ENCODE measurements around the gene MUC5B.

Gene MUC5B

GRCh38 chr11:1199751-1200610 is 22.9 kb upstream of the MUC5B start:
- no peaks in the 10 kb centered on the region for H3K27me3 ChIP-seq (ENCODE audit: control insufficient read depth, insufficient read depth, low read length)
- no peaks in the 10 kb centered on the region for H3K9me3 ChIP-seq (ENCODE audit: control insufficient read depth, insufficient read depth, low read length)
- H3K4me1 ChIP-seq (ENCODE audit: control insufficient read depth, insufficient read depth, low read length) = no peaks in the 10 kb centered on the region

DNA sequence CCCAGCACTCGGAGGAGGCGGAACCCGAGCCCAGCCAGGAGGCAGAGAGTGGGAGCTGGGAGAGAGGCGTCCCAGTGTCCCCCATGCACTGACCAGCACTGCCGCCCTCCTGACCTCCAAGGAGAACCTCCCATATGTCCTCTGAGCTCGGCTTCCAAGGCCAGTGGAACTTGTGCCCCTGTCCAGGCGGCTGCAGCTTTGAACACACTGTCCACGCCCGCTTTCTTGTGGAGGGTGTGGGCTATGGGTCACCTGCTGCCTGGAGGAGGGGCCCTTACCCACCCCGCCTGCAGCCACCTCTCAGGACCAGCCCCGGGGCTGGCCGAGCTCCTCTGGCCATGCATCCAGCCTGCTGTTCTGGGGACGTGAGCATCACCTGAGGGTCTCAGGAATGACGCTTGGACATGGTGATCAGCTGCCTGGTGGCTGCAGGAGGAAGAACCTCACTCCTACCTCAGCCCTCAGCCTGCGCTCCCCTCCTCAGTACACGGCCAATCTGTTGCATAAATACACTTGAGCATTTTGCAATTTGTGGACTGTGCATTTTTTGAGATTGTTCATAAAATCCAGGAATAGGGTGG is 22.2 kb upstream of the MUC5B start:
- Histone ChIP-seq H3K27ac (ENCODE audit: low read depth, low read length) (no peak overlapping the region), H3K9ac (ENCODE audit: low read depth, low read length) (no peak overlapping the region), H3K27me3 (ENCODE audit: control insufficient read depth, insufficient read depth, low read length) (no peaks in the 10 kb centered on the region), H3K36me3 (ENCODE audit: control insufficient read depth, insufficient read depth, low read length) (no peaks in the 10 kb centered on the region), H3K4me1 (ENCODE audit: control insufficient read depth, insufficient read depth, low read length) (no peaks in the 10 kb centered on the region), H3K4me3 (ENCODE audit: low read depth, low read length) (no peak overlapping the region), H3K9me3 (ENCODE audit: control insufficient read depth, insufficient read depth, low read length) (no peaks in the 10 kb centered on the region)

More at GRCh38 chr11:1199751-1200610, 22.9 kb upstream of the MUC5B start:
- Histone ChIP-seq H3K9ac (ENCODE audit: low read depth, low read length) (no peak overlapping the region), H3K36me3 (ENCODE audit: control insufficient read depth, insufficient read depth, low read length) (no peaks in the 10 kb centered on the region), H3K27ac (ENCODE audit: low read depth, low read length) (no peak overlapping the region), H3K4me3 (ENCODE audit: low read depth, low read length) (no peak overlapping the region)

DNA sequence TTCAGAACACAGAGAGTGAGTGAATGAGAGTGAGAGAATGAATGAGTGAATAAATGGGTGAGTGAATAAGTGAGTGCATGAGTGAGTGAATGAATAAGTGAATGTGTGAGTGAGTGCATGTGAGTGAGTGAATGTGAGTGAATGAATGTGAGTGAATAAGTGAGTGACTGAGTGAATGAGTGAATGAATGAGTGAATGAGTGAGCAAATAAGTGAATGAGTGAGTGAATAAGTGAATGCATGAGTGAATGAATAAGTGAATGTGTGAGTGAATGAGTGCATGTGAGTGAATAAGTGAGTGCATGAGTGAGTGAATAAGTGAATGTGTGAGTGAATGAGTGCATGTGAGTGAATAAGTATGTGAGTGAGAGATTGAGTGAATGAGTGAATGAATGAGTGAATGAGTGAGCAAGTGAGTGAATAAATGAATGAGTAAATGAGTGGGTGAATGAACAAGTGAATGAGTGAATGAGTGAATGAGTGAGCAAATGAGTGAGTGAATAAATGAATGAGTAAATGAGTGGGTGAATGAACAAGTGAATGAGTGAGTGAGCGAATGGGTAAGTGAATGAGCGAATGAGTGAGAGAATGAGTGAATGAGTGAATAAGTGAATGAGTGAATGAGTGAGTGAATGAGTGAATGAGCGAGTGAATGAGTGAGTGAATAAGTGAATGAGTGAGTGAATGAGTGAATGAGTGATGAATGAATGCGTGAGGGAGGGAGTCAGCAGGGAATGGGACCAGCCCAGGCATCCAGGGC is 21.3 kb upstream of the MUC5B start:
- Histone ChIP-seq H3K36me3 (ENCODE audit: control insufficient read depth, insufficient read depth, low read length) (no peaks in the 10 kb centered on the region), H3K4me3 (ENCODE audit: low read depth, low read length) (no peak overlapping the region), H3K9me3 (ENCODE audit: control insufficient read depth, insufficient read depth, low read length) (no peaks in the 10 kb centered on the region), H3K9ac (ENCODE audit: low read depth, low read length) (no peak overlapping the region), H3K4me1 (ENCODE audit: control insufficient read depth, insufficient read depth, low read length) (no peaks in the 10 kb centered on the region), H3K27me3 (ENCODE audit: control insufficient read depth, insufficient read depth, low read length) (no peaks in the 10 kb centered on the region), H3K27ac (ENCODE audit: low read depth, low read length) (no peak overlapping the region)

- H3K36me3 ChIP-seq (ENCODE audit: control insufficient read depth, insufficient read depth, low read length) = no peaks in the 10 kb centered on the region
- H3K9me3 ChIP-seq (ENCODE audit: control insufficient read depth, insufficient read depth, low read length) = no peaks in the 10 kb centered on the region
- H3K4me3 ChIP-seq (ENCODE audit: low read depth, low read length) = no peak overlapping the region
- H3K9ac ChIP-seq (ENCODE audit: low read depth, low read length) = no peak overlapping the region
- H3K27me3 ChIP-seq (ENCODE audit: control insufficient read depth, insufficient read depth, low read length) = no peaks in the 10 kb centered on the region
- no peaks in the 10 kb centered on the region for H3K4me1 ChIP-seq (ENCODE audit: control insufficient read depth, insufficient read depth, low read length)
- no peak overlapping the region for H3K27ac ChIP-seq (ENCODE audit: low read depth, low read length)
Measured at GRCh38 chr11:1202154-1202775, 20.6 kb upstream of the MUC5B start.

GRCh38 chr11:1202776-1203504 is 19.9 kb upstream of the MUC5B start:
- no peaks in the 10 kb centered on the region for H3K27me3 ChIP-seq (ENCODE audit: control insufficient read depth, insufficient read depth, low read length)
- no peak overlapping the region for H3K9ac ChIP-seq (ENCODE audit: low read depth, low read length)
- no peak overlapping the region for H3K4me3 ChIP-seq (ENCODE audit: low read depth, low read length)
- no peaks in the 10 kb centered on the region for H3K9me3 ChIP-seq (ENCODE audit: control insufficient read depth, insufficient read depth, low read length)
- H3K36me3 ChIP-seq (ENCODE audit: control insufficient read depth, insufficient read depth, low read length) = no peaks in the 10 kb centered on the region
- no peak overlapping the region for H3K27ac ChIP-seq (ENCODE audit: low read depth, low read length)
- H3K4me1 ChIP-seq (ENCODE audit: control insufficient read depth, insufficient read depth, low read length) = no peaks in the 10 kb centered on the region

- H3K9ac ChIP-seq (ENCODE audit: low read depth, low read length) = no peak overlapping the region
- no peaks in the 10 kb centered on the region for H3K4me1 ChIP-seq (ENCODE audit: control insufficient read depth, insufficient read depth, low read length)
- no peaks in the 10 kb centered on the region for H3K36me3 ChIP-seq (ENCODE audit: control insufficient read depth, insufficient read depth, low read length)
Measured at GRCh38 chr11:1203505-1204271, 19.2 kb upstream of the MUC5B start.

GRCh38 chr11:1204381-1205101 is 18.3 kb upstream of the MUC5B start:
- no peaks in the 10 kb centered on the region for H3K27me3 ChIP-seq (ENCODE audit: control insufficient read depth, insufficient read depth, low read length)
- H3K36me3 ChIP-seq (ENCODE audit: control insufficient read depth, insufficient read depth, low read length) = no peaks in the 10 kb centered on the region
- H3K9ac ChIP-seq (ENCODE audit: low read depth, low read length) = no peak overlapping the region
- H3K9me3 ChIP-seq (ENCODE audit: control insufficient read depth, insufficient read depth, low read length) = no peaks in the 10 kb centered on the region
- H3K4me3 ChIP-seq (ENCODE audit: low read depth, low read length) = no peak overlapping the region
- H3K27ac ChIP-seq (ENCODE audit: low read depth, low read length) = no peak overlapping the region
- no peaks in the 10 kb centered on the region for H3K4me1 ChIP-seq (ENCODE audit: control insufficient read depth, insufficient read depth, low read length)

More at GRCh38 chr11:1203505-1204271, 19.2 kb upstream of the MUC5B start:
- H3K27me3 ChIP-seq (ENCODE audit: control insufficient read depth, insufficient read depth, low read length) = no peaks in the 10 kb centered on the region
- no peak overlapping the region for H3K4me3 ChIP-seq (ENCODE audit: low read depth, low read length)
- H3K9me3 ChIP-seq (ENCODE audit: control insufficient read depth, insufficient read depth, low read length) = no peaks in the 10 kb centered on the region
- no peak overlapping the region for H3K27ac ChIP-seq (ENCODE audit: low read depth, low read length)

GRCh38 chr11:1205121-1205986 is 17.5 kb upstream of the MUC5B start:
- Histone ChIP-seq H3K27me3 (ENCODE audit: control insufficient read depth, insufficient read depth, low read length) (no peaks in the 10 kb centered on the region), H3K4me1 (ENCODE audit: control insufficient read depth, insufficient read depth, low read length) (no peaks in the 10 kb centered on the region), H3K36me3 (ENCODE audit: control insufficient read depth, insufficient read depth, low read length) (no peaks in the 10 kb centered on the region), H3K9me3 (ENCODE audit: control insufficient read depth, insufficient read depth, low read length) (0 out of 2 replicates have a peak, but pooled peaks cover 2% of the 10 kb centered on the region), H3K4me3 (ENCODE audit: low read depth, low read length) (no peak overlapping the region), H3K27ac (ENCODE audit: low read depth, low read length) (no peak overlapping the region), H3K9ac (ENCODE audit: low read depth, low read length) (no peak overlapping the region)

- H3K36me3 ChIP-seq (ENCODE audit: control insufficient read depth, insufficient read depth, low read length) = no peaks in the 10 kb centered on the region
- no peaks in the 10 kb centered on the region for H3K27me3 ChIP-seq (ENCODE audit: control insufficient read depth, insufficient read depth, low read length)
- no peaks in the 10 kb centered on the region for H3K4me1 ChIP-seq (ENCODE audit: control insufficient read depth, insufficient read depth, low read length)
- H3K27ac ChIP-seq (ENCODE audit: low read depth, low read length) = no peak overlapping the region
- no peak overlapping the region for H3K9ac ChIP-seq (ENCODE audit: low read depth, low read length)
- 0 out of 2 replicates have a peak, but pooled peaks cover 2% of the 10 kb centered on the region for H3K9me3 ChIP-seq (ENCODE audit: control insufficient read depth, insufficient read depth, low read length)
- H3K4me3 ChIP-seq (ENCODE audit: low read depth, low read length) = no peak overlapping the region
Measured at GRCh38 chr11:1205987-1206331, 16.9 kb upstream of the MUC5B start.

Data from HUES48 (cell line).